ENCODE results near the gene IL25.

DNA sequence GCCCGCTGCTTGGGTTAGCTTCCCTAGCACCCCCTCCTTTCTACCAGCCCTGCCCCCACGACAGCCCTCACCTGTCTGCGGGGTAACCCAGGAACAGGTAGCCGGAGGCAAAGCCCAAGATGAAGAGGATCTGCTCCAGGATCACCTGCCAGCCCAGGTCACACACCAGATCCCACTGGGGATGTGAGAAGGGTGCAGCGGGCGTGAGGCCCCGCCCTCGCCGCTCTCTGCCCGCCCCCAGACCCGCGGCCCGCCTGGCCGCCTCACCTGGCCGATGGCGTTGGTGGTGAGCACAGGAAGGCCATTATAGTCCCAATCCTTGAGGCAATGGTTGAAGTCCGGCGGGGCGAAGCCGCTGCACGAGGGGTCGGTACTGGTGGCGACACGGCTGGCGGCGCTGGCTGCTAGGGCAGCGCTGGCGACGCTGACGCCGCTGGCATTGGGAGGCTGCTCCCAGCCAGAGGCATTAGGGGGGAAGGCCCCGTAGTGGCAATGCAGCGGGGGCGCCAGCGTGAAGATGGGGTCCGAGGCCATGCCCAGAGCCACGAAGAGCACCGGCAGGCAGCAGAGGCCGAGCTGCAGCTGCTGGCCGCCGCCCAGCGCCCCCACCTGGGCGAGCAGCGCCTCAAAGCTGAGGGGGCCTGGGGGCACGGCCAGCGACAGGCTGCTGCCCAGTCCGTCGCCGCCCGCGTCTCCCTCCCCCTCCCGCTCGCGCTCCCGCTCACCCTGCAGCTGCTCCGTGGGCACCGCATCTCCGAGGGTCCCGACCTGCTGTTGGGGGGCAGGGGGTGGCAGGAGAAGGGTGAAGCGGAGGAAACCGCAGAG, 20.7 kb upstream of the IL25 start:
- TF ChIP-seq, protein P1, sequence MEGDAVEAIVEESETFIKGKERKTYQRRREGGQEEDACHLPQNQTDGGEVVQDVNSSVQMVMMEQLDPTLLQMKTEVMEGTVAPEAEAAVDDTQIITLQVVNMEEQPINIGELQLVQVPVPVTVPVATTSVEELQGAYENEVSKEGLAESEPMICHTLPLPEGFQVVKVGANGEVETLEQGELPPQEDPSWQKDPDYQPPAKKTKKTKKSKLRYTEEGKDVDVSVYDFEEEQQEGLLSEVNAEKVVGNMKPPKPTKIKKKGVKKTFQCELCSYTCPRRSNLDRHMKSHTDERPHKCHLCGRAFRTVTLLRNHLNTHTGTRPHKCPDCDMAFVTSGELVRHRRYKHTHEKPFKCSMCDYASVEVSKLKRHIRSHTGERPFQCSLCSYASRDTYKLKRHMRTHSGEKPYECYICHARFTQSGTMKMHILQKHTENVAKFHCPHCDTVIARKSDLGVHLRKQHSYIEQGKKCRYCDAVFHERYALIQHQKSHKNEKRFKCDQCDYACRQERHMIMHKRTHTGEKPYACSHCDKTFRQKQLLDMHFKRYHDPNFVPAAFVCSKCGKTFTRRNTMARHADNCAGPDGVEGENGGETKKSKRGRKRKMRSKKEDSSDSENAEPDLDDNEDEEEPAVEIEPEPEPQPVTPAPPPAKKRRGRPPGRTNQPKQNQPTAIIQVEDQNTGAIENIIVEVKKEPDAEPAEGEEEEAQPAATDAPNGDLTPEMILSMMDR (IDR thresholded peaks at IDR 0.05; ENCODE audit: low read length): no peak
- TF ChIP-seq EZH2phosphoT487 (IDR thresholded peaks at IDR 0.05; ENCODE audit: low read length): no peak

Data from MM.1S (cell line).